Neural cell (in vitro differentiated cells): ENCODE results near the gene SLC39A10. TPM values are rescaled to one million over a fixed set of nuclear protein-coding genes. Genes with fewer than 3 reads are reported as not detected.
A peak's percentile ranks its signal among the peaks of the same experiment; 100 is the strongest.

ENCODE experiments used
- H2AFZ ChIP-seq: fragments of 200-600, 300-800 bp; sonication (generic), shearing (Covaris generic); 2 replicates; pipeline ENCODE4 v1.6.0; 2014; ENCODE audit warnings: low read depth, mild to moderate bottlenecking, antibody characterized with exemption, low read length, moderate library complexity
- H3F3A ChIP-seq: fragments of 200-600 bp; shearing (Covaris generic); 2 replicates; pipeline ENCODE4 v1.6.1; 2016; ENCODE audit warnings: mild to moderate bottlenecking, moderate library complexity, mixed read lengths, antibody characterized with exemption, low read length; ENCODE audit not compliant: insufficient read depth, poor library complexity, severe bottlenecking
- H3K27ac ChIP-seq: fragments of 200-600, 300-800 bp; sonication (generic), shearing (Covaris generic); 2 replicates; pipeline ENCODE4 v1.5.1; 2014; ENCODE audit warnings: mild to moderate bottlenecking, low read length, moderate library complexity
- H3K27me3 ChIP-seq: fragments of 300-800, 200-600 bp; sonication (generic), shearing (Covaris generic); 2 replicates; pipeline ENCODE4 v1.6.0; 2014; ENCODE audit warnings: mild to moderate bottlenecking, low read depth, low read length, moderate library complexity; ENCODE audit not compliant: insufficient read depth
- H3K36me3 ChIP-seq: fragments of 300-800, 200-600 bp; sonication (generic), shearing (Covaris generic); 2 replicates; pipeline ENCODE4 v1.5.1; 2014; ENCODE audit warnings: mild to moderate bottlenecking, antibody characterized with exemption, low read length, moderate library complexity; ENCODE audit not compliant: insufficient read depth
- H3K4me2 ChIP-seq: fragments of 300-800, 200-600 bp; sonication (generic), shearing (Covaris generic); 2 replicates; pipeline ENCODE4 v1.6.0; 2014; ENCODE audit warnings: mild to moderate bottlenecking, low read length
- H3K4me3 ChIP-seq: fragments of 300-800, 200-600 bp; sonication (generic), shearing (Covaris generic); 2 replicates; pipeline ENCODE4 v1.5.1; 2014; ENCODE audit warnings: mild to moderate bottlenecking, low read length, moderate library complexity
- H3K79me2 ChIP-seq: fragments of 200-600 bp; shearing (Covaris generic); replicated peaks from 2 replicates; pipeline ENCODE4 v1.6.0; 2014; ENCODE audit warnings: mild to moderate bottlenecking, low read length, moderate library complexity; ENCODE audit not compliant: insufficient read depth
- H3K9ac ChIP-seq: fragments of 300-800, 200-600 bp; sonication (generic), shearing (Covaris generic); 2 replicates; pipeline ENCODE4 v1.6.1; 2016; ENCODE audit warnings: mild to moderate bottlenecking, low read length, mixed read lengths
- H3K9me2 ChIP-seq: fragments of 200-600 bp; shearing (Covaris generic); 2 replicates; pipeline ENCODE4 v1.6.1; 2016; ENCODE audit warnings: mild to moderate bottlenecking, low read length, mixed read lengths; ENCODE audit not compliant: insufficient read depth
- H3K9me3 ChIP-seq: fragments of 200-600, 300-800 bp; sonication (generic), shearing (Covaris generic); 2 replicates; pipeline ENCODE4 v1.6.1; 2016; ENCODE audit warnings: mild to moderate bottlenecking, mixed run types, low read length, moderate library complexity, mixed read lengths
- H4K20me1 ChIP-seq: fragments of 200-600 bp; shearing (Covaris generic); 2 replicates; pipeline ENCODE4 v1.6.1; 2016; ENCODE audit warnings: mild to moderate bottlenecking, mixed run types; ENCODE audit not compliant: insufficient read depth
- EP300 ChIP-seq: fragments of 450-650 bp; conservative IDR thresholded peaks from 2 replicates; pipeline ENCODE4 v1.6.1; 2014; ENCODE audit warnings: antibody characterized with exemption, mild to moderate bottlenecking, moderate library complexity; ENCODE audit not compliant: poor library complexity, severe bottlenecking
- EZH2 ChIP-seq: fragments of 200-600, 300-800 bp; shearing (Covaris generic), sonication (generic); IDR thresholded peaks from 2 replicates; pipeline ENCODE4 v1.6.1; 2014; ENCODE audit warnings: antibody characterized with exemption, low read length, borderline replicate concordance, mild to moderate bottlenecking; ENCODE audit not compliant: insufficient read depth, poor library complexity, severe bottlenecking
- MXI1 ChIP-seq: fragments of 450-650 bp; conservative IDR thresholded peaks from 2 replicates; pipeline ENCODE4 v1.6.1; 2014; ENCODE audit warnings: antibody characterized with exemption, mild to moderate bottlenecking; ENCODE audit not compliant: poor library complexity, severe bottlenecking
- POLR2AphosphoS5 ChIP-seq: IDR thresholded peaks from 2 replicates; pipeline ENCODE4 v1.6.1; 2012
- RAD21 ChIP-seq: fragments of 450-650 bp; conservative IDR thresholded peaks from 2 replicates; pipeline ENCODE4 v1.6.1; 2014; ENCODE audit warnings: antibody characterized with exemption, mild to moderate bottlenecking, moderate library complexity
- SMC3 ChIP-seq: fragments of 450-650 bp; conservative IDR thresholded peaks from 2 replicates; pipeline ENCODE4 v1.6.1; 2014; ENCODE audit warnings: antibody characterized with exemption, mild to moderate bottlenecking, moderate library complexity; ENCODE audit not compliant: poor library complexity
- TAF1 ChIP-seq: IDR thresholded peaks from 2 replicates; pipeline ENCODE4 v1.6.1; 2012; ENCODE audit warnings: low read depth
- polyA plus RNA-seq: library from polyadenylated mRNA; depleted of rRNA; stranded (reverse); fragments of >200 nt; gene quantifications from 2 replicates; pipeline ENCODE4 v1.2.3, GENCODE V29; 2014
- TF ChIP-seq, protein P1 (sequence below): IDR thresholded peaks from 2 replicates; pipeline ENCODE4 v1.6.1; 2012; ENCODE audit warnings: borderline replicate concordance

SLC39A10 gene
- polyA plus RNA-seq, 1 donor from 2014 or later, result 71.7 TPM

GRCh38 chr2:195666113-195666712, 9.2 kb downstream of the SLC39A10 start:
- H3K27ac ChIP-seq, result peak overlapping the region; percentile 84
- no peaks in the 10 kb centered on the region for H3F3A ChIP-seq
- H4K20me1 ChIP-seq, result no peaks in the 10 kb centered on the region
- H3K4me2 ChIP-seq, result peak overlapping the region; percentile 67
- peak overlapping the region; percentile 7 for H2AFZ ChIP-seq
- no peaks in the 10 kb centered on the region for H3K27me3 ChIP-seq
- peak overlapping the region; percentile 47 for H3K4me3 ChIP-seq
- no peaks in the 10 kb centered on the region for H3K36me3 ChIP-seq
- H3K9me2 ChIP-seq, result no peaks in the 10 kb centered on the region
- H3K9ac ChIP-seq, result peak overlapping the region; percentile 51
- H3K79me2 ChIP-seq, result peaks cover 46% of the 10 kb centered on the region
- no peaks in the 10 kb centered on the region for H3K9me3 ChIP-seq
- TF ChIP-seq, protein P1, sequence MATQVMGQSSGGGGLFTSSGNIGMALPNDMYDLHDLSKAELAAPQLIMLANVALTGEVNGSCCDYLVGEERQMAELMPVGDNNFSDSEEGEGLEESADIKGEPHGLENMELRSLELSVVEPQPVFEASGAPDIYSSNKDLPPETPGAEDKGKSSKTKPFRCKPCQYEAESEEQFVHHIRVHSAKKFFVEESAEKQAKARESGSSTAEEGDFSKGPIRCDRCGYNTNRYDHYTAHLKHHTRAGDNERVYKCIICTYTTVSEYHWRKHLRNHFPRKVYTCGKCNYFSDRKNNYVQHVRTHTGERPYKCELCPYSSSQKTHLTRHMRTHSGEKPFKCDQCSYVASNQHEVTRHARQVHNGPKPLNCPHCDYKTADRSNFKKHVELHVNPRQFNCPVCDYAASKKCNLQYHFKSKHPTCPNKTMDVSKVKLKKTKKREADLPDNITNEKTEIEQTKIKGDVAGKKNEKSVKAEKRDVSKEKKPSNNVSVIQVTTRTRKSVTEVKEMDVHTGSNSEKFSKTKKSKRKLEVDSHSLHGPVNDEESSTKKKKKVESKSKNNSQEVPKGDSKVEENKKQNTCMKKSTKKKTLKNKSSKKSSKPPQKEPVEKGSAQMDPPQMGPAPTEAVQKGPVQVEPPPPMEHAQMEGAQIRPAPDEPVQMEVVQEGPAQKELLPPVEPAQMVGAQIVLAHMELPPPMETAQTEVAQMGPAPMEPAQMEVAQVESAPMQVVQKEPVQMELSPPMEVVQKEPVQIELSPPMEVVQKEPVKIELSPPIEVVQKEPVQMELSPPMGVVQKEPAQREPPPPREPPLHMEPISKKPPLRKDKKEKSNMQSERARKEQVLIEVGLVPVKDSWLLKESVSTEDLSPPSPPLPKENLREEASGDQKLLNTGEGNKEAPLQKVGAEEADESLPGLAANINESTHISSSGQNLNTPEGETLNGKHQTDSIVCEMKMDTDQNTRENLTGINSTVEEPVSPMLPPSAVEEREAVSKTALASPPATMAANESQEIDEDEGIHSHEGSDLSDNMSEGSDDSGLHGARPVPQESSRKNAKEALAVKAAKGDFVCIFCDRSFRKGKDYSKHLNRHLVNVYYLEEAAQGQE, result peak; percentile 53
- TF ChIP-seq EZH2 (no peak), RAD21 (no peak), EP300 (peak; percentile 83), POLR2AphosphoS5 (peak; percentile 35)

DNA sequence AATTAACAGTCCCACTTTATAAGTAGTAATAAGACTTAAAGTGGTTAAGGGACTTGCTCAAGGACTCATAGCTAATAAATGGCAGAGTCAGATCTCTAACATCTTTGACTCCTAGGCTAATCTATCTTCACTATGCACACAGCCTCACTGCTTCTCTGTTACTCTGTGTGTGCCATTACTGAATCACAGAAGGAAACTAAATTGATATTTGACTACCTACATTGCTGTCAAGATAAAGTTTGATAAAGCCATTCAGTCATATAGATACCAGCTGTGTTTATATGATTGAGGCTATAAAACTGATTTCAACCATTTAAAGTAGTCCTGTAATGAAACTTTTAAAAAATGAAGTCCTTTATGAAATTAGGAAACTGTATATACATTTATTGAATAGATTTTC, 10.9 kb downstream of the SLC39A10 start:
- Histone ChIP-seq H3K4me3 (no peak overlapping the region), H4K20me1 (no peaks in the 10 kb centered on the region), H3K9ac (no peak overlapping the region), H3K9me3 (no peaks in the 10 kb centered on the region), H3K27ac (no peak overlapping the region), H3K9me2 (no peaks in the 10 kb centered on the region), H2AFZ (no peak overlapping the region), H3K4me2 (no peak overlapping the region), H3K27me3 (no peaks in the 10 kb centered on the region), H3K36me3 (no peaks in the 10 kb centered on the region), H3F3A (no peaks in the 10 kb centered on the region), H3K79me2 (peaks cover 41% of the 10 kb centered on the region)
- TF ChIP-seq RAD21 (no peak), SMC3 (no peak)

DNA sequence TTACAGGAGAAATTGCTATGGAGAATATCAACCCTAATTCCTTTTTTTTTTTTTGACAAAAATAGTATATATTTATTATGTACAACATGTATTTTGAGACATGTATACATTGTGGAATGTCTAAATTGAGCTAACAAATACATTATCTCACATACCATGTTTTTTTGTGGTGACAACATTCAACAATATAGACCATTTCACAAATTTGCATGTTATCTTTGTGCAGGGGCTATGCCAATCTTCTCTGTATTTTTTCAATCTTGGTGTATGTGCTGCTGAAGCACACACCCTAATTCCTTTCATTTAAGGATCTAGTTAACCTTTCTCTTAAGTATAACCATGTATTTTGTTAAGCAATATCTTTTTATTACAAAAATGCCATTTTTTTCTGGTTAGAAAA, 13.2 kb downstream of the SLC39A10 start:
- Histone ChIP-seq H3K79me2 (peaks cover 25% of the 10 kb centered on the region), H3K27me3 (no peaks in the 10 kb centered on the region), H2AFZ (no peak overlapping the region), H3K9me2 (no peaks in the 10 kb centered on the region), H3K36me3 (no peaks in the 10 kb centered on the region), H3K4me2 (no peak overlapping the region), H3K9me3 (no peaks in the 10 kb centered on the region), H4K20me1 (no peaks in the 10 kb centered on the region), H3K4me3 (no peak overlapping the region), H3F3A (no peaks in the 10 kb centered on the region), H3K27ac (no peak overlapping the region), H3K9ac (no peak overlapping the region)
- TF ChIP-seq MXI1 (no peak), TAF1 (no peak)
- TF ChIP-seq, protein P1, result no peak
